Thyroid gland (tissue), 4 donors: ENCODE results near the gene POLD2.

Source experiments
- POLR2A ChIP-seq, 2 donors: fragments of 450-650 bp; IDR thresholded peaks; one replicate each; pipeline ENCODE4 v1.6.1; 2017; ENCODE audit warnings: antibody characterized with exemption in 2 of 2, mild to moderate bottlenecking in 2 of 2, moderate library complexity in 1 of 2
- TF ChIP-seq, protein P1 (sequence below), 6 experiments: fragments of 200-600 bp in 3 of 6; fragments of 450-650 bp in 3 of 6; sonication (generic) in 3 of 6; IDR thresholded peaks; one replicate each; pipeline ENCODE4 v1.5.1; 2016 to 2019; ENCODE audit warnings: antibody characterized with exemption in 6 of 6, mild to moderate bottlenecking in 2 of 6, inconsistent platforms in 1 of 6, moderate library complexity in 1 of 6

DNA sequence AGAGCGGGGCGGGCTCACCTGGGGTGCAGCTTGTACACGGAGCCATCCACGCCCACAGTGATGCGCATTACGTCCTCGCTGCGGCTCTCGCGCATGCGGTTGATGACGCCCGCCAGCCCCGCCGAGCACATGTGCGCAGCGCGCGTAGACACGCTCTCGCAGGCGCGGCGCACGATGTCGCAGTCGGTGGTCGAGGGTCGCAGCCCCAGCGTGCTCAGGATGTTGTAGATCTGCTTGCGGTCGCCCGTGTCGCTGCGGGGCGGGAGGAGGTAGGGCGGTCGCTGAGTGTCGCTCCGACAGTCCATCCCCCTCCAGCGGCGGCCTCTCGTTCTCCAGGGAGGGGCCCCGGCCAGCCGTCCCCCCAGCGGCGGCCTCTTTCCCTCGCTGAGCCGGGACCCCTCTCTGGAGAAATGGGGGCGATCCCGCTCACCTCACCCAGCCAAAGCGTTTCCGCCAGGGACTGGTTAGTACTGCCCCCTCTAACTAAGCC lies 22.2 kb upstream of the POLD2 start:
- TF ChIP-seq, protein P1, sequence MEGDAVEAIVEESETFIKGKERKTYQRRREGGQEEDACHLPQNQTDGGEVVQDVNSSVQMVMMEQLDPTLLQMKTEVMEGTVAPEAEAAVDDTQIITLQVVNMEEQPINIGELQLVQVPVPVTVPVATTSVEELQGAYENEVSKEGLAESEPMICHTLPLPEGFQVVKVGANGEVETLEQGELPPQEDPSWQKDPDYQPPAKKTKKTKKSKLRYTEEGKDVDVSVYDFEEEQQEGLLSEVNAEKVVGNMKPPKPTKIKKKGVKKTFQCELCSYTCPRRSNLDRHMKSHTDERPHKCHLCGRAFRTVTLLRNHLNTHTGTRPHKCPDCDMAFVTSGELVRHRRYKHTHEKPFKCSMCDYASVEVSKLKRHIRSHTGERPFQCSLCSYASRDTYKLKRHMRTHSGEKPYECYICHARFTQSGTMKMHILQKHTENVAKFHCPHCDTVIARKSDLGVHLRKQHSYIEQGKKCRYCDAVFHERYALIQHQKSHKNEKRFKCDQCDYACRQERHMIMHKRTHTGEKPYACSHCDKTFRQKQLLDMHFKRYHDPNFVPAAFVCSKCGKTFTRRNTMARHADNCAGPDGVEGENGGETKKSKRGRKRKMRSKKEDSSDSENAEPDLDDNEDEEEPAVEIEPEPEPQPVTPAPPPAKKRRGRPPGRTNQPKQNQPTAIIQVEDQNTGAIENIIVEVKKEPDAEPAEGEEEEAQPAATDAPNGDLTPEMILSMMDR (IDR thresholded peaks at IDR 0.05) = no peak
- TF ChIP-seq POLR2A (IDR thresholded peaks at IDR 0.05) = no peak
